Thoracic aorta (tissue), 2 donors: ENCODE measurements around the gene ALDH6A1. TPM values are rescaled to one million over a fixed set of nuclear protein-coding genes. Genes with fewer than 3 reads are reported as not detected.

Experiments
- ATAC-seq: fragments of 150-250 bp; one replicate; pipeline ENCODE4 v1.8.0; 2017; ENCODE audit warnings: low read depth; ENCODE audit not compliant: insufficient number of reproducible peaks, low FRiP score
- DNase-seq: peaks from one replicate; pipeline ENCODE4 v3.0.0-alpha.2; 2020; ENCODE audit warnings: low spot score
- H3K27ac ChIP-seq, 2 donors: fragments of 200-600 bp; sonication (generic); 1 replicate in 1 of 2; 2 replicates in 1 of 2; pipeline ENCODE4 v1.5.1; 2016; ENCODE audit warnings: mild to moderate bottlenecking in 2 of 2, moderate library complexity in 2 of 2
- H3K27me3 ChIP-seq: fragments of 200-600 bp; sonication (generic); replicated peaks from 2 replicates; pipeline ENCODE4 v1.6.0; 2016; ENCODE audit warnings: mild to moderate bottlenecking; ENCODE audit not compliant: insufficient read depth
- H3K36me3 ChIP-seq: fragments of 200-600 bp; sonication (generic); one replicate; pipeline ENCODE4 v1.5.1; 2016
- H3K4me1 ChIP-seq, 2 donors: fragments of 200-600 bp; sonication (generic); 1 replicate in 1 of 2; 2 replicates in 1 of 2; pipeline versions ENCODE4 v1.5.1 to v1.6.0; 2016; ENCODE audit warnings: low read depth in 2 of 2, mild to moderate bottlenecking in 1 of 2; ENCODE audit not compliant: control insufficient read depth in 1 of 2
- H3K4me3 ChIP-seq: fragments of 200-600 bp; sonication (generic); 2 replicates; pipeline ENCODE4 v1.5.1; 2016; ENCODE audit warnings: mild to moderate bottlenecking
- H3K9me3 ChIP-seq: fragments of 200-600 bp; sonication (generic); 2 replicates; pipeline ENCODE4 v1.5.1; 2016
- CTCF ChIP-seq: fragments of 200-600 bp; sonication (generic); IDR thresholded peaks from one replicate; pipeline ENCODE4 v1.5.1; 2019; ENCODE audit warnings: antibody characterized with exemption
- total RNA-seq, 2 donors: library from RNA; depleted of rRNA; stranded (reverse); fragments of >200 nt; gene quantifications; one replicate each; pipeline versions ENCODE4 v1.1.0 to v1.2.3, GENCODE V29; 2016

ALDH6A1 gene
- total RNA-seq, 2 donors from 2014 or later, result 20.3 to 28.5 TPM

- DNase-seq (no peak), ATAC-seq (no peak)
- Histone ChIP-seq H3K4me1 (peaks cover 4 to 9% of the 10 kb centered on the region in 2 donors), H3K36me3 (no peaks in the 10 kb centered on the region), H3K27me3 (no peaks in the 10 kb centered on the region), H3K4me3 (no peak overlapping the region), H3K27ac (no peak overlapping the region), H3K9me3 (no peaks in the 10 kb centered on the region)
- TF ChIP-seq CTCF, result no peak
Measured at GRCh38 chr14:74109369-74109768, 25.1 kb upstream of the ALDH6A1 start.

GRCh38 chr14:74105381-74105780, 21.1 kb upstream of the ALDH6A1 start:
- no peak overlapping the region for H3K4me3 ChIP-seq
- no peak for DNase-seq
- peaks cover 4 to 9% of the 10 kb centered on the region in 2 donors for H3K4me1 ChIP-seq
- H3K9me3 ChIP-seq, result no peaks in the 10 kb centered on the region
- peaks cover 2% of the 10 kb centered on the region for H3K36me3 ChIP-seq
- H3K27ac ChIP-seq, result no peak overlapping the region
- no peak for ATAC-seq
- TF ChIP-seq CTCF, result no peak
- H3K27me3 ChIP-seq, result no peaks in the 10 kb centered on the region

GRCh38 chr14:74089251-74090020, 5.2 kb upstream of the ALDH6A1 start:
- no peaks in the 10 kb centered on the region for H3K9me3 ChIP-seq
- H3K27me3 ChIP-seq, result no peaks in the 10 kb centered on the region
- ATAC-seq, result no peak
- H3K4me1 ChIP-seq, result peaks cover 8 to 12% of the 10 kb centered on the region in 2 donors
- DNase-seq, result no peak
- no peak overlapping the region for H3K4me3 ChIP-seq
- no peak for TF ChIP-seq CTCF
- H3K27ac ChIP-seq, result no peak overlapping the region
- H3K36me3 ChIP-seq, result peaks cover 13% of the 10 kb centered on the region

GRCh38 chr14:74085828-74086227, 1.6 kb upstream of the ALDH6A1 start:
- H3K27ac ChIP-seq, result no peak overlapping the region

More at GRCh38 chr14:74085828-74086227, 1.6 kb upstream of the ALDH6A1 start:
- ATAC-seq (no peak), DNase-seq (no peak)
- Histone ChIP-seq H3K36me3 (no peaks in the 10 kb centered on the region), H3K4me1 (peaks cover 16 to 23% of the 10 kb centered on the region in 2 donors), H3K4me3 (peak overlapping the region; percentile 90), H3K9me3 (no peaks in the 10 kb centered on the region), H3K27me3 (no peaks in the 10 kb centered on the region)
- no peak for TF ChIP-seq CTCF
